ENCODE results near the gene BCL11B.

The BCL11B gene

GRCh38 chr14:99267381-99267780 lies 4.6 kb downstream of the BCL11B start:
- peaks cover 36% of the 10 kb centered on the region for H3K27me3 Mint-ChIP-seq
- peaks cover 10% of the 10 kb centered on the region for H3K4me1 Mint-ChIP-seq
- no peaks in the 10 kb centered on the region for H3K9me3 Mint-ChIP-seq
- ATAC-seq (ENCODE audit: low read depth) (no peak), DNase-seq (ENCODE audit: low spot score in 2 of 2) (no peak)
- no peak overlapping the region for H3K4me3 Mint-ChIP-seq
- no peak overlapping the region for H3K27ac Mint-ChIP-seq
- peaks cover 2% of the 10 kb centered on the region for H3K36me3 Mint-ChIP-seq

GRCh38 chr14:99266181-99267178 lies 5.5 kb downstream of the BCL11B start:
- peak; percentile 42 for ATAC-seq (ENCODE audit: low read depth)
- DNase-seq (ENCODE audit: low spot score in 2 of 2): peak; percentile 18 to 54
- peaks cover 8% of the 10 kb centered on the region for H3K4me1 Mint-ChIP-seq
- no peak overlapping the region for H3K27ac Mint-ChIP-seq
- H3K9me3 Mint-ChIP-seq: no peaks in the 10 kb centered on the region
- H3K4me3 Mint-ChIP-seq: peak overlapping the region; percentile 47
- H3K36me3 Mint-ChIP-seq: peaks cover 2% of the 10 kb centered on the region
- H3K27me3 Mint-ChIP-seq: peaks cover 42% of the 10 kb centered on the region

- H3K27me3 Mint-ChIP-seq: peaks cover 38% of the 10 kb centered on the region
- H3K27ac Mint-ChIP-seq: no peak overlapping the region
- H3K36me3 Mint-ChIP-seq: no peaks in the 10 kb centered on the region
- DNase-seq (ENCODE audit: low spot score in 2 of 2) (no peak), ATAC-seq (ENCODE audit: low read depth) (no peak)
- peaks cover 8% of the 10 kb centered on the region for H3K4me1 Mint-ChIP-seq
- H3K9me3 Mint-ChIP-seq: no peaks in the 10 kb centered on the region
- no peak overlapping the region for H3K4me3 Mint-ChIP-seq
These were observed 6.4 kb downstream of the BCL11B start for GRCh38 chr14:99265571-99265970.

- H3K9me3 Mint-ChIP-seq: no peaks in the 10 kb centered on the region
- no peaks in the 10 kb centered on the region for H3K36me3 Mint-ChIP-seq
- H3K4me1 Mint-ChIP-seq: peaks cover 5% of the 10 kb centered on the region
- no peak overlapping the region for H3K27ac Mint-ChIP-seq
- no peak for DNase-seq (ENCODE audit: low spot score in 2 of 2)
- no peak for ATAC-seq (ENCODE audit: low read depth)
- H3K4me3 Mint-ChIP-seq: no peak overlapping the region
- H3K27me3 Mint-ChIP-seq: peaks cover 36% of the 10 kb centered on the region
These were observed 7.1 kb downstream of the BCL11B start for GRCh38 chr14:99264691-99265450.

- no peaks in the 10 kb centered on the region for H3K36me3 Mint-ChIP-seq
- DNase-seq (ENCODE audit: low spot score in 2 of 2): no peak
These were observed 8.2 kb downstream of the BCL11B start for GRCh38 chr14:99263564-99264330.

GRCh38 chr14:99262977-99263448 lies 9.0 kb downstream of the BCL11B start:
- peaks cover 33% of the 10 kb centered on the region for H3K27me3 Mint-ChIP-seq
- H3K9me3 Mint-ChIP-seq: no peaks in the 10 kb centered on the region
- no peaks in the 10 kb centered on the region for H3K36me3 Mint-ChIP-seq
- no peak overlapping the region for H3K4me3 Mint-ChIP-seq
- ATAC-seq (ENCODE audit: low read depth) (no peak), DNase-seq (ENCODE audit: low spot score in 2 of 2) (no peak)
- H3K4me1 Mint-ChIP-seq: peaks cover 5% of the 10 kb centered on the region
- no peak overlapping the region for H3K27ac Mint-ChIP-seq

More at GRCh38 chr14:99263564-99264330, 8.2 kb downstream of the BCL11B start:
- Mint-ChIP-seq H3K4me1 (peaks cover 5% of the 10 kb centered on the region), H3K27ac (no peak overlapping the region), H3K27me3 (peaks cover 37% of the 10 kb centered on the region), H3K4me3 (no peak overlapping the region), H3K9me3 (no peaks in the 10 kb centered on the region)
- ATAC-seq (ENCODE audit: low read depth): no peak

- DNase-seq (ENCODE audit: low spot score in 2 of 2) (no peak), ATAC-seq (ENCODE audit: low read depth) (no peak)
- peaks cover 5% of the 10 kb centered on the region for H3K4me1 Mint-ChIP-seq
- no peaks in the 10 kb centered on the region for H3K9me3 Mint-ChIP-seq
- peaks cover 32% of the 10 kb centered on the region for H3K27me3 Mint-ChIP-seq
- H3K4me3 Mint-ChIP-seq: no peak overlapping the region
- H3K27ac Mint-ChIP-seq: no peak overlapping the region
- H3K36me3 Mint-ChIP-seq: no peaks in the 10 kb centered on the region
These were observed 9.8 kb downstream of the BCL11B start for GRCh38 chr14:99261912-99262787.

- H3K4me3 Mint-ChIP-seq: no peak overlapping the region
- H3K9me3 Mint-ChIP-seq: no peaks in the 10 kb centered on the region
- H3K27me3 Mint-ChIP-seq: peaks cover 23% of the 10 kb centered on the region
- H3K27ac Mint-ChIP-seq: no peak overlapping the region
- H3K4me1 Mint-ChIP-seq: no peaks in the 10 kb centered on the region
- DNase-seq (ENCODE audit: low spot score in 2 of 2) (no peak), ATAC-seq (ENCODE audit: low read depth) (no peak)
- H3K36me3 Mint-ChIP-seq: no peaks in the 10 kb centered on the region
These were observed 11.1 kb downstream of the BCL11B start for GRCh38 chr14:99260587-99261551.

GRCh38 chr14:99260116-99260515 lies 11.9 kb downstream of the BCL11B start:
- DNase-seq (ENCODE audit: low spot score in 2 of 2): no peak
- no peak overlapping the region for H3K27ac Mint-ChIP-seq
- H3K27me3 Mint-ChIP-seq: peaks cover 22% of the 10 kb centered on the region
- H3K4me1 Mint-ChIP-seq: no peaks in the 10 kb centered on the region
- no peak overlapping the region for H3K4me3 Mint-ChIP-seq
- ATAC-seq (ENCODE audit: low read depth): no peak
- H3K9me3 Mint-ChIP-seq: no peaks in the 10 kb centered on the region
- no peaks in the 10 kb centered on the region for H3K36me3 Mint-ChIP-seq

- Mint-ChIP-seq H3K27ac (no peak overlapping the region), H3K9me3 (no peaks in the 10 kb centered on the region), H3K4me3 (no peak overlapping the region), H3K4me1 (no peaks in the 10 kb centered on the region), H3K27me3 (peaks cover 19% of the 10 kb centered on the region), H3K36me3 (no peaks in the 10 kb centered on the region)
- ATAC-seq (ENCODE audit: low read depth): no peak
- DNase-seq (ENCODE audit: low spot score in 2 of 2): no peak
These were observed 12.9 kb downstream of the BCL11B start for GRCh38 chr14:99258876-99259726.

- no peak overlapping the region for H3K27ac Mint-ChIP-seq
- H3K9me3 Mint-ChIP-seq: no peaks in the 10 kb centered on the region
- no peaks in the 10 kb centered on the region for H3K36me3 Mint-ChIP-seq
- DNase-seq (ENCODE audit: low spot score in 2 of 2) (no peak), ATAC-seq (ENCODE audit: low read depth) (no peak)
- peaks cover 17% of the 10 kb centered on the region for H3K27me3 Mint-ChIP-seq
- H3K4me3 Mint-ChIP-seq: no peak overlapping the region
- H3K4me1 Mint-ChIP-seq: no peaks in the 10 kb centered on the region
These were observed 13.6 kb downstream of the BCL11B start for GRCh38 chr14:99258341-99258861.

All from memory B cell (primary cell).